Activated CD4-positive, CD25-positive, alpha-beta regulatory T cell treated with anti-CD3 and anti-CD28 coated beads, Interleukin-2, amount 50 U/mL, for 24 hours (primary cell): ENCODE data around the gene PLCB1.
"Not testable (repeated sequence)": the region's sequence is repeated elsewhere in the genome, so short reads cannot be mapped to it uniquely, and the experiment has no call there.

ENCODE experiments used
- ATAC-seq, 2 donors: fragments of 150-1000 bp; cut with Tn5 transposase; one replicate each; pipeline ENCODE4 v1.10.0; 2021; ENCODE audit warnings: mild to moderate bottlenecking in 1 of 2, moderate library complexity in 1 of 2

The PLCB1 gene

GRCh38 chr20:8372824-8373380 is 240.8 kb downstream of the PLCB1 start:
- no peak for ATAC-seq

DNA sequence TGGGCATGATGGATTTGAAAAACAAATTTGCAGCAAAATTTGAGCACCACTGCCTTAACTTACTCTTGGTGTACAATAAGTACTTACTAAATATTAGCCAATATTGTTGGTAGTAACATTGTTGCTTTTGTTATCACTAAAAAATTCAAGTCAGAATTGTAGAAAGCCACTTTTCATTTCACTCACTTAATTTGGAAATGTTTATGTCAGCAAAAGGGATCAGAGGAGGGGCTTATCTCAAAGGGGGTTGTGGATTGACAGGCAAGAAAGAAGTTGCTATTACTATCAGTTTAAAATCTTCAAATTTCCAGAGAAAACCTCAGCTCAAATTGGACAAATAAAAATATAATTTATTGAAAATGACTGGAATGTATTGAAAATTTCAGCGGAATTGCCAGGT is 241.5 kb downstream of the PLCB1 start:
- ATAC-seq = no peak

DNA sequence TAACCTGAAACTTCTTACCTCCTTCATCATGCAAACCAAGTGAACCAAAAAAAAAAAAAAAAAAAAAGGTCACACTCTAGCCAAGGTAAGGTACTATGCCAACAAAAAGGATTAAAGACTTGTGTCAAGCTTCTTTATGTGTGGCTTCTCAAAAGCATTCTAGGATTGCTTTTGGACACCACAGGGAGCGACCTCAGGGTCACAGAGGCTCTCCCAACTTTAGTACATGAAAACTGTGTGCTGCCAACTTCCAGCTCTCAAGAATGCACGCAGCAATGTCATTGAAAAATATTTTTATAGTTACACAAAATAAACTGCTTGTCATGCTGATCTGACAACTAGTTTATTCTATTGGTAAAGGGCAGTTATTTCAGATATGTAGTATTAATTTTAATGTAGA is 243.8 kb downstream of the PLCB1 start:
- no peak for ATAC-seq

DNA sequence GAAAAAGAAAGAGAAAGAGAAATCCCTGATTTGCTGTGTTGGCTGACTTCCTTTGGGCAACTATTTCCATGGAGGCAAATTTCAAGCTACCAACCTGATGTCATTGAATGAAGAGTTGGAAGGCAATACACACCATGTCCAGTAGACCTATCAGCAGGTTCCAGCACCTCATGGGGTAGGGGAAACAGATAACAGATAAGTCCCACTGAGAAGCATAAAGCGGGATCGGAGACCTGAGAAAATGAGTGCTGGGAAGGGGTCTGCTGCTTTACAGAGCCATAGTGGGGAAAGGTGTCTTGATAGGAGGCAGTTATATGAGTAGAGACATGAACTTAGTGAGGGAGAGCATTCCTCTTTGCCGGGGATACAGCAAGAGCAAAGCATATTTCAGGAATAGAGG is 244.9 kb downstream of the PLCB1 start:
- ATAC-seq = no peak

GRCh38 chr20:8379125-8379524 is 247.1 kb downstream of the PLCB1 start:
- ATAC-seq = not testable (repeated sequence)

DNA sequence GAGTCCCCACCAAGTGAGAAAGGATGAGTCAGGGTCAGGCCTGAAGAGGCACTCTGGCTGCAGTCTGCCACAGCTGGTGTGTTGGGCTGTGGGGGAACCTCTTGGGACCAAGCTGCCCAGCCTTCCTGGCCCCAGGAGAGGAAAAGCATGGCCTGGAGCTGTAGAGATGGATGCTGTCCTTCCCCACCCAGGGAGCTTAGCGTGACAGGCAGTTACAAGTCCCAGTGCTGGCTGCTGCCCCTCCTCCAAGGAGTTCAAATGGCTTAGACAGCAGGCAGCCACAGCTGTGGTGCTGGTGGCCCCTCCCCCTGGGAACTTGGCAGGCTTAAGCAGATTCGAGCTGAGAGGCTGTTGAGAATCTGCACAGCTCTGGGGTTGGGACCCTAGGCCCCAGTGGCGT is 253.2 kb downstream of the PLCB1 start:
- ATAC-seq = no peak

DNA sequence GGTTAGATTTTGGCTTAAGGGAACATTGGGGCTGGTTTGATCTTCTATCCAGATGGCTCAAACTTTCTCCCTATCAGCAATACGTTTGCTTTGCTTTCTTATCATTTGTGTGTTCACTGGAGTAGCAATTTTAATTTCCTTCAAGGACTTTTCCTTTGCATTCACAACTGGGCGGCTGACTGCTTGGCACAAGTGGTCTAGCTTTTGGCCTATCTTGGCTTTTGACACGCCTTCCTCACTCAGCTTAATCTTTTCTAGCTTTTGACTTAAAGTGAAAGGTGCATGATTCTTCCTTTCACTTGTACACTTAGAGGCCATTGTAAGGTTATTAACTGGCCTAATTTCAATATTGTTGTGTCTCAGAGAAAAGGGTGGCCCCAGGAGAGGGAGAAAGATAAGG is 254.9 kb downstream of the PLCB1 start:
- no peak for ATAC-seq

GRCh38 chr20:8388141-8388540 is 256.1 kb downstream of the PLCB1 start:
- ATAC-seq = no peak

DNA sequence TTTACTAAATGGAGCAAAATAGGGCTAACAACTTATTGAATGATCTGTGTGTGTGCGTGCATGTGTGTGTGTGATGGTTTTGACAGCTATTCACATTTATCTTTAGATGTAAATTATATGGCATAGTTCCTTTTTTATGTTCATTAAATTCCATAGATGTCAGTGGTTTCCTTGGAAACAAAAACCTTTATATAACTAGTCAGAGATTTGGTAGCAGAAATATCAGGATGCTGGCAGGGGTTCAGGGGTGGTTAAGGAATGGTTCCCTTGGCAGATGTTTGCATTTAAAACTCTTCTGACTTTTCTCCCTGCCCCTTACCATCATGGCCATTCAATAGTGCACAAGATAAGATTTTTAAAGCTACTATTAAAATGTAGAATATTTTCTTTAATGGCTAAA is 256.6 kb downstream of the PLCB1 start:
- no peak for ATAC-seq

DNA sequence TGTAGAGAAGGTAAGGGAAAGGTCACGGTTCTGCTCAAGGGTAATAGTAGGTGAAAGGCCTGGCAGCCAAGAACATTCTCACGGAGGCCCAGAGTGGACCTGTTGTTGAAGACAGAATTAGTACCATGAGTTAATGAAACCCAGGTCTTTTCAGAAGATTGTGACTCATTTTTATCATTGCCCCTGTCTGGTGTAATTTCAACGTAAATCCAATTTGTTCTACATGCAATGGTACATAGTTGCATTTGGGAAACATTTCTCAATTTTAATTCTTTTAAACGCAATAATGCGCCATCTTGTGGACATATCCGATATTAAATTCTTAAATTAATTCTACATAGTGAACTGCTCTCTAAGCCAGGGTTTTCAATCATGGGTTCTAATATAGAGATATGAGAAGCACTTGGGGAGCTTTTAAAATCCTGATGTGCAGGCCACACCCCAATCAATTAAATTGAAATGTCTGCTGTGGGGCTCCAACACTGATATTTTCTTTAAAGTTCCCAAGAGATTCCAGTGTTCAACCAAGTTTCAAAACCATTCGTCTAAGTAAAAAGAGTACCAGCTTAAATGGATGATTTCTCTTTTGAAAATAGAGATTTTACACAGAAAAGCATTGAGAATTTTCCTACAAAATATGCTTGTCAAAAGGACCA is 257.4 kb downstream of the PLCB1 start:
- ATAC-seq = no peak

GRCh38 chr20:8390037-8390433 is 258.0 kb downstream of the PLCB1 start:
- ATAC-seq = no peak

GRCh38 chr20:8390500-8390899 is 258.4 kb downstream of the PLCB1 start:
- ATAC-seq = no peak

DNA sequence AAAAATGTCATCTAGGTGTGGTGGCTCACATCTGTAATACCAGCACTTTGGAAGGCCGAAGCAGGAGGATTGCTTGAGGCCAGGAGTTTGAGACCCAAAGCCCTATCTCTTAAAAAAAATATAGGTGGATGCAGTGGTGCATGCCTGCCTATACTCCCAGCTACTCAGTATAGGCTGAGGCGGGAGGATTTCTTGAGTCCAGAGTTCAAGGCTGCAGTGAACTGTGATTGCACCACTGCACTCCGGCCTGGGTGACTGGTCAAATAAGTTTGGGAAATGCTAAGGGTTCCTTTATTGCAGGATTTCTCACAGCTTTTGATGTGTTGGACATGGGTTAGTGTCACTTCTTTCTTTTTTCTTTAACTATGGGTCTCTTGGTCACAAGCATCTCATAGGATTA is 261.3 kb downstream of the PLCB1 start:
- no peak for ATAC-seq

DNA sequence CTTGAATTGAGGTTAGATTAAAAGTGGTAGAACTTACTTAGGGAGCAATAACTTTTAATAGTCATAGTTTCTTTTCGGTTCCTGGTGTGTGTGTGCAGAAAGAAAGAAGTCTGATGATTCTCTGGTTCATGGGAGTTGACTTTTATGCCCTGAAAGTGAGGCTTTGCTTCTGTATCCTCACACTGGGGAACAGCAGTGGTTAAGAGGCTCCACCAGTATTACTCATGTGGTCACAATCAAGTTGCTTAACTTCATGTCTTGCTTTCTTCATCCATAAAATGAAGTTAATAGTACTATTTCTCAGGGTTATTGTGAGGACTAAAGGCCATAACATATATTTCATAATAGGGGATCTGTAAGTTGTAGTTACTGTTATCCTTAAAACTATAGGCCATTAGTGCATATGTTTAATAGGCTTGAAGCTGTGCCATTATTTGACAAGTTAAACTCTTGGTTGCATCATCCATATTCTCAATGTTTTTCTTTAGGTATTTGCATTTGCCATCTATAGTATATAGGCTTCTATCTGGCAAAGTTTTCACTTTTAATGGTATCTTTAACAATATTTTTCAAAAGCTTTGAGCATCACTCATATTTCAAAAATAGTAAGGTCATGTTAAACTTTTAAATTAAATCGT is 262.4 kb downstream of the PLCB1 start:
- ATAC-seq = no peak

DNA sequence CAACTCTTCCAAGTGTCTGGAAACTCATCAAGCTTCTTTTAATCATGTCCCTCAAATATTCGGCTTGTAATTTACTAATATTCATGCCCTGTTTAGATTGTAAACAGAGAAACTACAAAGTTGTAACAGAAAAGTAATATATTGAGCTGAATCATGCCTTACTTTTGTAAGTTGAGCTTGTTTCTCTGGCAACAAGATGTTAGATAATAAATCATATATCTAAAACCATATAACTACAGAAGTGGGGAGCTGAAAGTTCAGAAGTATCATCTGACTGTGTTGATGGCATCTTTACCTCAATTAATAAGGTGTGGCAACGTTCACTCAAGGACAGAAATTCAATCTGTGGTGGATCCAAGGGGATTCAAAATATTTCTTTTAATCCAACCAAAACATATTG is 263.9 kb downstream of the PLCB1 start:
- no peak for ATAC-seq

GRCh38 chr20:8398263-8399051 is 266.4 kb downstream of the PLCB1 start:
- ATAC-seq = no peak

- peak in 1 of 2 donors; percentile 38 for ATAC-seq
Observed at GRCh38 chr20:8399947-8400346, 267.9 kb downstream of the PLCB1 start.

DNA sequence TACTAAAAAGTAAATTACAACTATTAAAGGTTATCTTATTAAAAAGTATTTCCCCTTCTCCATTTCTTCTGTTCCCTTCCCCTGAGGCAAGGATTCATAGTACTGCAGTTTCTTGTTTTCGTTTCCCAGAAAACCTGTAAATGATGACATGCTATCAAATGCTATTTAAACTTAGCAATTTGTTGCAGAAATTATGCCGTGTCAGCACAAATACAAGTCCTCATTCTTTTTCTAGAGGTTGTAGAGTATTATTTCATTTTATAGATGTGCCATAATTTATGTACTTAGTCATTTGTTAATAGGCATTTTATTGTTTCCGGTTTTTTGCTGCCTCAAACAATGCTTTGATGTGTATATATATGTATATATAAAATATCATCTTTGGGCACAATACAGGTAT is 268.4 kb downstream of the PLCB1 start:
- no peak for ATAC-seq

DNA sequence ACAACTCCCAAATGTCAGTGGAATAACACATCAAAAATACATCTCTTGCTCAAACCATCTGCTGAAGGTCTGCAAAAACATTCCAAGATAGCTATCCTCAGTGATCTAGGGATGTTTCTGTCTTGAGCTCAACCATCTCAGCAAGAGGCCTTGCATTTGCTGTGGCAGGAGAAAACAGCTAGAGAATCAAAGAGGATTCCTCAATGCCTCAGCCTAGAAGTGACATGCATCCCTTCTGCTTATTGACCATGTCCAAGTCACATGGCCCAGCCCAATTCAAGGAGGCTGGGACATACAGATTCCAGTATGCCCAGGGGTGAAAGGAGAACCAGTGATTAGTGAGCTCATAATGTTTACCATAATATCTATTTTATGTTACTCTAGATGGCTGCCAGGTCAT is 269.5 kb downstream of the PLCB1 start:
- no peak for ATAC-seq

DNA sequence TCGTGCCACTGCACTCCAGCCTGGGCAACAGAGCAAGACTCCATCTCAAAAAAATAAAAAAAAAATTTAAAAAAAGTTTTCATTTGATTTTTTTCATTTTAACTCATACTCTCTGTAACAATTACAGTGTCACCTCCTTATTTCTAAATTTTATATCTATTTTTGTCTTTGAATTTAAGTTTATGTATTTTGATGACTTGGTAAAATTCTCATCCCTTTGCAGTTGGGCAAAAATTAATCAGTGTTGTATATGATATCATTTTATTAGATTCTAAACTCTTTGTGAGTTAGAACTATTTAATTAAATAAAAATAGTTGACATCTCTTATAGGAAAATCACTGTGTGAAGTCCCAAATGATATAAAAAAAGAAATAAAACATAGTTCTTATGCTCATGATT is 270.7 kb downstream of the PLCB1 start:
- ATAC-seq = no peak

DNA sequence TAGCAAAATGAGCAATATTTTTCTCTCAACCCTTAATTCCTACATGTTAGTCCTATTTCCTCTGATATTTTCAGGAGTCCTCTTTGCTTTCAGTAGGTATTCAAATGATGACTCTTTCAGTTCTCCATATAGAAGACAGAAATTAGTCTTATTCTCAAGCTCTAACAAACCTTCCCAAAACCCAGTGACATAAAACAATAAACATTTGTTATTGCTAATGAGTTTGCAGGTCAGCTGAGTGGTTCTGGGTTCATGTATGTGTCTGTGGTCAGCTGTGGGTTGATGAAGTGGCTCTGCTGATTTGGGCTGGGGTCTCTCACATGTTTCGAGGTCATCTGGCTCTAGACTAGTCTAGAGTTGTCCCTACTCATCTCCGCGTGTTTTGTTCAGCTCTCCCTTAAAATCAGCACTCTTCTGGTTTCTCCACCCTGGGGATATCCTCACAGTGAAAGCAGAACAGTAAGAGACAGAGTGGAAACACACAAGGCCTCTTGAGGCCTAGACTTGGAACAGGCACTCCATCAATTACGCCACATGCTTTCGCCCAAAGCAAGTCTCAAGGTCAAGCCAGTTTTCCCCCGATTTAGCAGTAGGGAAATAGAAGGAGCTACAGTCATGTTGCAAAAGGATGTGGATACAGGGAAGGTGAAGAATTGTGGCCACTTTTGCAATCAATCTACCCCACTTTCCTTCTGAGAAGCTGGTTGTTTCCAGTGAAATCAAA is 273.0 kb downstream of the PLCB1 start:
- no peak for ATAC-seq

DNA sequence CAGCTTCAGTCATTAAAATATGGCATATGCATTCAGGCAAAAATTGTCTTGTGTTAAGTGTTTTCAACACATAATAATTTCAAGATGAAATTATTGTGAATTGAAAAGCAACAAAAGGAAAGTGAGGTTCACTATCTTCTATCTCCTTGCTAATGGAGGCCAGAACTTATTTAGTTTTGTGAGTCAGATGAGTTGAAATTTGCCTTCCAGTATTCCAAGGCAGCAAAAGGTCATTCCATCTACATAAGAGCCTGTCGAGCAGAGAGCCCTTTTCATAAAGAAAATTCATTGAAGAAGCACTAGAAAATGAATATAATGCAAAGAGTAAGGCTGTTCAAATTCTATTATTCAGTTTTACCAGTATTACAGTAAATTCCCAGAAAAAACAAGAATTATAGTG is 274.3 kb downstream of the PLCB1 start:
- no peak for ATAC-seq
